ENCODE results near the gene SOWAHD. TPM values are rescaled to one million over a fixed set of nuclear protein-coding genes. Genes with fewer than 3 reads are reported as not detected.

Gene SOWAHD
- total RNA-seq, 1 experiment from 2014 or later = 1.1 TPM

DNA sequence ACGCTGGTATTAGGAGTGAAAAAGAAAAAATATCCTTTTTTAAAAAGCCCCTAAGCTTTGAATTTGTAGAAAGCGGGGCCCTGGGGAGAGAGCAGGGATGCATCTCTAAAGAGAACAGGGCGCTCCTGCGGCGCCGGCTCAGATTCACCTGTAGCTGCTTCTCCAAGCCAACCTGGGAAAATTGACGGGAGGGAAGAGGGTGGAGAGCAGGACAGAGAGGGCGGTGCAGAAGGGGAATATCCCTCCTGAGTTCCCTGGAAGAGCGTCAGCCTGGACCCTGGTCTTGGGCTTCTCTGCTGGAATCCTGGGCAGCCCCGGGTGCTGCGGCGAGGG lies 776 bp upstream of the SOWAHD start:
- CTCF ChIA-PET = interaction anchor here (1.2 to 1.6 kb wide), 2 partner anchors 34 to 245 kb away, joined by 3 to 4 read pairs; partner anchors contain the start of gene RPL39
- Histone ChIP-seq H3K9me2 (ENCODE audit: insufficient read depth) (no peaks in the 10 kb centered on the region), H3K36me3 (ENCODE audit: control insufficient read depth in 1 of 2, insufficient read depth in 2 of 2, low read length in 2 of 2) (no peaks in the 10 kb centered on the region), H4K20me1 (ENCODE audit: insufficient read depth) (no peaks in the 10 kb centered on the region), H3K9me3 (ENCODE audit: control insufficient read depth in 1 of 2, insufficient read depth in 1 of 2, low read depth in 1 of 2, low read length in 2 of 2) (no peaks in the 10 kb centered on the region), H3K9ac (ENCODE audit: low read length) (peak overlapping the region; percentile 55), H3K4me1 (ENCODE audit: control insufficient read depth in 1 of 2, insufficient read depth in 2 of 2, low read length in 2 of 2) (peaks cover 3 to 20% of the 10 kb centered on the region in 2 experiments; a peak in 3 of 4 replicates), H3K4me3 (replicated peaks in 1 of 2; ENCODE audit: low read depth in 1 of 2, low read length in 2 of 2) (peak overlapping the region; percentile 45 to 60), H3K79me2 (ENCODE audit: insufficient read depth, low read length) (no peaks in the 10 kb centered on the region), H3K27ac (ENCODE audit: low read depth, low read length) (peak overlapping the region; percentile 61), H2AFZ (ENCODE audit: low read depth, low read length, poor library complexity, severe bottlenecking) (peak overlapping the region; percentile 35), H3K27me3 (ENCODE audit: insufficient read depth, low read length) (no peaks in the 10 kb centered on the region), H3K4me2 (ENCODE audit: low read length) (peak overlapping the region; percentile 84)
- RAD21 ChIA-PET (ENCODE audit: low non-redundant PET in 1 of 2, low total read pairs in 2 of 2, uncharacterized antibody in 2 of 2, unreplicated experiment in 2 of 2) = interaction anchor here in 1 of 2 experiments (0.7 kb wide), 1 partner anchor 130 kb away, joined by 4 read pairs; no protein-coding TSS in a partner anchor
- intact Hi-C loops (cut with micrococcal nuclease) = loop anchor here (10.0 kb wide), 1 partner anchor 243 kb away; no protein-coding TSS in a partner anchor
- TF ChIP-seq FOSL1 (IDR thresholded peaks at IDR 0.05; ENCODE audit: low read depth) = no peak
- no peak for TF ChIP-seq EZH2phosphoT487 (IDR thresholded peaks at IDR 0.05; ENCODE audit: borderline replicate concordance)
- no peak for TF ChIP-seq POLR2AphosphoS5 (IDR thresholded peaks at IDR 0.05; ENCODE audit: low read depth, low read length)
- no peak for TF ChIP-seq CEBPB (IDR thresholded peaks at IDR 0.05; ENCODE audit: low read depth)
- no peak for TF ChIP-seq ZNF274 (IDR thresholded peaks at IDR 0.05; ENCODE audit: low read depth, low read length)
- POLR2A ChIA-PET = interaction anchor here (1.0 to 1.7 kb wide), 3 partner anchors 34 to 254 kb away, joined by 3 to 11 read pairs (median 5); partner anchors contain the start of gene RPL39
- BruUV-seq (replicated peaks) = no TSS peak
- DNase-seq (ENCODE audit: low read depth, low spot score) = no peak
- peak; percentile 37 for ATAC-seq

DNA sequence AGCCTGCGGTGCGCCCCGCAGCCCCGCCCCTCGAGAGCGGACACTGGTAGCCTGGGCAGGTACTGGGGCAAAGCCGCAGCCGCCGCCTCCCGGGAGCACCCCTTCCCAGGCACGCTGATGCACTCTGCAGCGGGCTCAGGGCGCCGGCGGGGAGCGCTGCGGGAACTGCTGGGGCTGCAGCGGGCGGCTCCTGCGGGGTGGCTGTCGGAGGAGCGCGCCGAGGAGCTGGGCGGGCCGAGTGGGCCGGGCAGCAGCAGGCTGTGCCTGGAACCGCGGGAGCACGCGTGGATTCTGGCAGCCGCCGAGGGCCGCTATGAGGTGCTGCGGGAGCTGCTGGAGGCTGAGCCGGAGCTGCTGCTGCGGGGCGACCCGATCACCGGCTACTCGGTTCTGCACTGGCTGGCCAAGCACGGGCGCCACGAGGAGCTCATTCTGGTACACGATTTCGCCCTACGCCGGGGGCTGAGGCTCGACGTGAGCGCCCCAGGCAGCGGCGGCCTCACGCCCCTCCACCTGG lies 401 bp downstream of the SOWAHD start:
- Histone ChIP-seq H3K4me2 (ENCODE audit: low read length) (peak overlapping the region; percentile 84), H3K4me3 (replicated peaks in 1 of 2; ENCODE audit: low read depth in 1 of 2, low read length in 2 of 2) (peak overlapping the region; percentile 45 to 60), H3K27ac (ENCODE audit: low read depth, low read length) (peak overlapping the region; percentile 61), H2AFZ (ENCODE audit: low read depth, low read length, poor library complexity, severe bottlenecking) (no peak overlapping the region), H3K9me2 (ENCODE audit: insufficient read depth) (no peaks in the 10 kb centered on the region), H3K36me3 (ENCODE audit: control insufficient read depth in 1 of 2, insufficient read depth in 2 of 2, low read length in 2 of 2) (no peaks in the 10 kb centered on the region), H4K20me1 (ENCODE audit: insufficient read depth) (no peaks in the 10 kb centered on the region), H3K27me3 (ENCODE audit: insufficient read depth, low read length) (no peaks in the 10 kb centered on the region), H3K9me3 (ENCODE audit: control insufficient read depth in 1 of 2, insufficient read depth in 1 of 2, low read depth in 1 of 2, low read length in 2 of 2) (no peaks in the 10 kb centered on the region), H3K79me2 (ENCODE audit: insufficient read depth, low read length) (no peaks in the 10 kb centered on the region), H3K4me1 (ENCODE audit: control insufficient read depth in 1 of 2, insufficient read depth in 2 of 2, low read length in 2 of 2) (peaks cover 6 to 25% of the 10 kb centered on the region in 2 experiments; a peak in 3 of 4 replicates), H3K9ac (ENCODE audit: low read length) (peak overlapping the region; percentile 55)
- CTCF ChIA-PET = interaction anchor here (0.7 to 1.6 kb wide), 4 partner anchors 33 to 276 kb away, joined by 3 to 4 read pairs (median 3); partner anchors contain the start of gene RPL39
- intact Hi-C loops (cut with micrococcal nuclease) = loop anchor here (10.0 kb wide), 1 partner anchor 244 kb away; no protein-coding TSS in a partner anchor
- RAD21 ChIA-PET (ENCODE audit: low non-redundant PET in 1 of 2, low total read pairs in 2 of 2, uncharacterized antibody in 2 of 2, unreplicated experiment in 2 of 2) = interaction anchor here in 1 of 2 experiments (0.7 kb wide), 1 partner anchor 243 kb away, joined by 3 read pairs; no protein-coding TSS in a partner anchor
- POLR2A ChIA-PET = interaction anchor here (0.9 to 1.7 kb wide), 5 partner anchors 11 to 256 kb away, joined by 3 to 11 read pairs (median 5); partner anchors contain the start of genes RPL39 and SEPTIN6
- peak; percentile 76 for ATAC-seq
- no TSS peak for BruUV-seq (replicated peaks)
- DNase-seq (ENCODE audit: low read depth, low spot score) = no peak
- TF ChIP-seq SRF (IDR thresholded peaks at IDR 0.05; ENCODE audit: low read depth) = no peak
- TF ChIP-seq SIN3A (IDR thresholded peaks at IDR 0.05; ENCODE audit: low read depth) = no peak
- no peak for TF ChIP-seq CBX3 (IDR thresholded peaks at IDR 0.05; ENCODE audit: low read depth)
- no peak for TF ChIP-seq POLR2A (IDR thresholded peaks at IDR 0.05; ENCODE audit: borderline replicate concordance, extremely low read depth, insufficient read depth, insufficient read length)
- TF ChIP-seq, protein P1, sequence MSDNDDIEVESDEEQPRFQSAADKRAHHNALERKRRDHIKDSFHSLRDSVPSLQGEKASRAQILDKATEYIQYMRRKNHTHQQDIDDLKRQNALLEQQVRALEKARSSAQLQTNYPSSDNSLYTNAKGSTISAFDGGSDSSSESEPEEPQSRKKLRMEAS (IDR thresholded peaks at IDR 0.05) = no peak
- no peak for TF ChIP-seq ELF1 (IDR thresholded peaks at IDR 0.05; ENCODE audit: borderline replicate concordance, low read depth)
- TF ChIP-seq EGR1 (IDR thresholded peaks at IDR 0.05; ENCODE audit: low read depth) = no peak
- TF ChIP-seq ZFX (IDR thresholded peaks at IDR 0.05) = no peak
- TF ChIP-seq JUND (IDR thresholded peaks at IDR 0.05) = no peak
- TF ChIP-seq, protein P2, sequence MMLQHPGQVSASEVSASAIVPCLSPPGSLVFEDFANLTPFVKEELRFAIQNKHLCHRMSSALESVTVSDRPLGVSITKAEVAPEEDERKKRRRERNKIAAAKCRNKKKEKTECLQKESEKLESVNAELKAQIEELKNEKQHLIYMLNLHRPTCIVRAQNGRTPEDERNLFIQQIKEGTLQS (IDR thresholded peaks at IDR 0.05) = no peak
- TF ChIP-seq EZH2 (IDR thresholded peaks at IDR 0.05) = no peak
- TF ChIP-seq SP1 (IDR thresholded peaks at IDR 0.05; ENCODE audit: low read depth) = no peak
- TF ChIP-seq RAD21 (IDR thresholded peaks at IDR 0.05; ENCODE audit: low read depth) = no peak
- TF ChIP-seq, protein P3, sequence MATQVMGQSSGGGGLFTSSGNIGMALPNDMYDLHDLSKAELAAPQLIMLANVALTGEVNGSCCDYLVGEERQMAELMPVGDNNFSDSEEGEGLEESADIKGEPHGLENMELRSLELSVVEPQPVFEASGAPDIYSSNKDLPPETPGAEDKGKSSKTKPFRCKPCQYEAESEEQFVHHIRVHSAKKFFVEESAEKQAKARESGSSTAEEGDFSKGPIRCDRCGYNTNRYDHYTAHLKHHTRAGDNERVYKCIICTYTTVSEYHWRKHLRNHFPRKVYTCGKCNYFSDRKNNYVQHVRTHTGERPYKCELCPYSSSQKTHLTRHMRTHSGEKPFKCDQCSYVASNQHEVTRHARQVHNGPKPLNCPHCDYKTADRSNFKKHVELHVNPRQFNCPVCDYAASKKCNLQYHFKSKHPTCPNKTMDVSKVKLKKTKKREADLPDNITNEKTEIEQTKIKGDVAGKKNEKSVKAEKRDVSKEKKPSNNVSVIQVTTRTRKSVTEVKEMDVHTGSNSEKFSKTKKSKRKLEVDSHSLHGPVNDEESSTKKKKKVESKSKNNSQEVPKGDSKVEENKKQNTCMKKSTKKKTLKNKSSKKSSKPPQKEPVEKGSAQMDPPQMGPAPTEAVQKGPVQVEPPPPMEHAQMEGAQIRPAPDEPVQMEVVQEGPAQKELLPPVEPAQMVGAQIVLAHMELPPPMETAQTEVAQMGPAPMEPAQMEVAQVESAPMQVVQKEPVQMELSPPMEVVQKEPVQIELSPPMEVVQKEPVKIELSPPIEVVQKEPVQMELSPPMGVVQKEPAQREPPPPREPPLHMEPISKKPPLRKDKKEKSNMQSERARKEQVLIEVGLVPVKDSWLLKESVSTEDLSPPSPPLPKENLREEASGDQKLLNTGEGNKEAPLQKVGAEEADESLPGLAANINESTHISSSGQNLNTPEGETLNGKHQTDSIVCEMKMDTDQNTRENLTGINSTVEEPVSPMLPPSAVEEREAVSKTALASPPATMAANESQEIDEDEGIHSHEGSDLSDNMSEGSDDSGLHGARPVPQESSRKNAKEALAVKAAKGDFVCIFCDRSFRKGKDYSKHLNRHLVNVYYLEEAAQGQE (IDR thresholded peaks at IDR 0.05; ENCODE audit: low read depth) = no peak
- TF ChIP-seq EZH2phosphoT487 (IDR thresholded peaks at IDR 0.05; ENCODE audit: borderline replicate concordance) = no peak
